Erythroblast (primary cell): Measurements from ENCODE around the gene RTP5.
"Not testable (repeated sequence)": the region's sequence is repeated elsewhere in the genome, so short reads cannot be mapped to it uniquely, and the experiment has no call there.

ENCODE experiments used
- GATA1 ChIP-seq: IDR thresholded peaks from 2 replicates; pipeline ENCODE4 v1.6.1; 2011; ENCODE audit warnings: low read depth, mild to moderate bottlenecking, control low read depth, low read length, moderate library complexity
- POLR2A ChIP-seq: IDR thresholded peaks from 2 replicates; pipeline ENCODE4 v1.6.1; 2011; ENCODE audit warnings: mild to moderate bottlenecking, low read length

- not testable (repeated sequence) for TF ChIP-seq POLR2A, GATA1
Measured at GRCh38 chr2:241875754-241876527, 6.4 kb downstream of the RTP5 start.
